ENCODE results near the gene EPB41L4B. TPM values are rescaled to one million over a fixed set of nuclear protein-coding genes. Genes with fewer than 3 reads are reported as not detected.

The EPB41L4B gene
- total RNA-seq, 4 donors from 2014 or later: 0.42 to 2.3 (median 1.5) TPM

DNA sequence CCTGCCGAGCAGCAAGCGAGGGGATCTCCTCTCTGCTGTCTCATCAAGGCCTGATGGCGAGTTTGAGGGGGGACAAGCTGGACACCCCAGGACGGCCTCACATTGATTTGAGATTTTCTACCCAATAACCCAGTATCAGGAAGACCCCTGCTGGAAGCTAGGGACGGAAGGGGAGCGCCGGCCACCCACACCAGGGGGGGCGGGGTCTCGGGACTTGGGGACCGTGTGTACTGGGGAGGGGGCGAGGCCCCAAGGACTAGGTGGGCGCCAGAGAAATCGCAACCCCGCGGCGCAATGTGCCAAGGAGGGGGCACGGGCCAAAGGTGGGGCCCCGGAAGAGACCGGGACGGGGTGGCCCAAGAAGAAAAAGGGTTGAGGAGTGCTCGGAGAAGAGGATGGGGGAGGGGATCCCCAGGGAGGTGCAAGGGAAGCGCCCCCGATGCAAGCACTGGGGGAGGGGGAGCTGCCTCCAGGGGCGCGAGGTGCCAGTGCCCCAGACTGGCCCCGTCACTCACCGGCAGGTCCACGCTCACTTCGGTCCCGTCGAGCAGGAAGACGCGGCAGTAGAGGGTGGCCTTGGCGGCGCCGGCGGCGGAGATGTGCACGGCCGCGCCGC, 1.1 kb downstream of the EPB41L4B start:
- peaks cover 14 to 24% (median 19%) of the 10 kb centered on the region in 4 donors for H3K4me1 ChIP-seq
- H3K9me3 ChIP-seq: no peaks in the 10 kb centered on the region
- DNase-seq (ENCODE audit: extremely low spot score): no peak
- intact Hi-C loops (cut with DNase I): no loop called here
- peak overlapping the region; percentile 36 to 71 (median 45) for H3K4me3 ChIP-seq
- TF ChIP-seq EP300 (IDR thresholded peaks at IDR 0.05) (no peak), POLR2AphosphoS5 (IDR thresholded peaks at IDR 0.05) (no peak), POLR2A (IDR thresholded peaks at IDR 0.05; ENCODE audit: low read depth) (no peak)
- TF ChIP-seq, protein P1, sequence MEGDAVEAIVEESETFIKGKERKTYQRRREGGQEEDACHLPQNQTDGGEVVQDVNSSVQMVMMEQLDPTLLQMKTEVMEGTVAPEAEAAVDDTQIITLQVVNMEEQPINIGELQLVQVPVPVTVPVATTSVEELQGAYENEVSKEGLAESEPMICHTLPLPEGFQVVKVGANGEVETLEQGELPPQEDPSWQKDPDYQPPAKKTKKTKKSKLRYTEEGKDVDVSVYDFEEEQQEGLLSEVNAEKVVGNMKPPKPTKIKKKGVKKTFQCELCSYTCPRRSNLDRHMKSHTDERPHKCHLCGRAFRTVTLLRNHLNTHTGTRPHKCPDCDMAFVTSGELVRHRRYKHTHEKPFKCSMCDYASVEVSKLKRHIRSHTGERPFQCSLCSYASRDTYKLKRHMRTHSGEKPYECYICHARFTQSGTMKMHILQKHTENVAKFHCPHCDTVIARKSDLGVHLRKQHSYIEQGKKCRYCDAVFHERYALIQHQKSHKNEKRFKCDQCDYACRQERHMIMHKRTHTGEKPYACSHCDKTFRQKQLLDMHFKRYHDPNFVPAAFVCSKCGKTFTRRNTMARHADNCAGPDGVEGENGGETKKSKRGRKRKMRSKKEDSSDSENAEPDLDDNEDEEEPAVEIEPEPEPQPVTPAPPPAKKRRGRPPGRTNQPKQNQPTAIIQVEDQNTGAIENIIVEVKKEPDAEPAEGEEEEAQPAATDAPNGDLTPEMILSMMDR (IDR thresholded peaks at IDR 0.05): no peak
- peaks cover 0 to 31% (median 7%) of the 10 kb centered on the region in 4 donors for H3K27me3 ChIP-seq
- H3K27ac ChIP-seq (replicated peaks in 1 of 4): no peak overlapping the region
- WGBS: 7% methylated on average over 32 of the region's 42 CpGs
- H3K36me3 ChIP-seq: no peaks in the 10 kb centered on the region

DNA sequence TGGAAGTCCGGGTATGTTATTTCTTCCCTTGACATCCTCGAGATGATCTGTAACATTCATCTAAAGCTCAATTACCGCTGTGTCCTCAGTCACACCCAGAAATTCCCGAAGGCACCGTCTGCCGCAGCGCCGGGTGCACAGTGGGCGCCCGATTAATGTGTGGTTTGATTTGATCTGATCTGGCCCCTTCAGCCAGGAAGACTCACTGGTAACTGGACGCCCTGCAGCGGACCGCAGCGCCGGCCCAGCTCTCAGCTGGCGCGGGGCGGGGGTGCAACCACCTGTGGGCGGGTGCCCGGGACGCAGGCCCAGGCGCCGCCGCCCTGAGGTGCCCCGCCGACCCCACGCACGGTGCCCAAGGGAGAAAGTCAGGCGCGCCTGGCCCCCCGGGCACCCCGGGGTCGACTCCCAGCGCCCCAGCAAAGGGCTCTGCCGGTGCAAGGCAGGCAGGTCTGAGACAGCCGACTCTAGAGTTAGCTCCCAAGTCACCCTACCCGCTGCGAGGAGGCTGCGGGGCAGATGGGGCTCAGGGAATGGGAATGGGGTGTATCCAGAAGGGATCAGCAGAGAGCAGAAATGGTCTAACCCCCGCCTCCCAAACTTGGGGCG, 1.7 kb downstream of the EPB41L4B start:
- Histone ChIP-seq H3K27me3 (peaks cover 0 to 31% (median 7%) of the 10 kb centered on the region in 4 donors), H3K9me3 (no peaks in the 10 kb centered on the region), H3K27ac (replicated peaks in 1 of 4) (no peak overlapping the region), H3K4me3 (peak overlapping the region in 3 of 4 donors; percentile 44 to 71 (median 46)), H3K36me3 (no peaks in the 10 kb centered on the region), H3K4me1 (peaks cover 14 to 25% (median 19%) of the 10 kb centered on the region in 4 donors)
- DNase-seq (ENCODE audit: extremely low spot score): no peak
- intact Hi-C loops (cut with DNase I): no loop called here
- no peak for TF ChIP-seq EP300 (IDR thresholded peaks at IDR 0.05)
- TF ChIP-seq POLR2AphosphoS5 (IDR thresholded peaks at IDR 0.05): no peak
- TF ChIP-seq, protein P1 (IDR thresholded peaks at IDR 0.05): no peak
- no peak for TF ChIP-seq POLR2A (IDR thresholded peaks at IDR 0.05; ENCODE audit: low read depth)
- 57% methylated on average over 13 of the region's 41 CpGs for WGBS

DNA sequence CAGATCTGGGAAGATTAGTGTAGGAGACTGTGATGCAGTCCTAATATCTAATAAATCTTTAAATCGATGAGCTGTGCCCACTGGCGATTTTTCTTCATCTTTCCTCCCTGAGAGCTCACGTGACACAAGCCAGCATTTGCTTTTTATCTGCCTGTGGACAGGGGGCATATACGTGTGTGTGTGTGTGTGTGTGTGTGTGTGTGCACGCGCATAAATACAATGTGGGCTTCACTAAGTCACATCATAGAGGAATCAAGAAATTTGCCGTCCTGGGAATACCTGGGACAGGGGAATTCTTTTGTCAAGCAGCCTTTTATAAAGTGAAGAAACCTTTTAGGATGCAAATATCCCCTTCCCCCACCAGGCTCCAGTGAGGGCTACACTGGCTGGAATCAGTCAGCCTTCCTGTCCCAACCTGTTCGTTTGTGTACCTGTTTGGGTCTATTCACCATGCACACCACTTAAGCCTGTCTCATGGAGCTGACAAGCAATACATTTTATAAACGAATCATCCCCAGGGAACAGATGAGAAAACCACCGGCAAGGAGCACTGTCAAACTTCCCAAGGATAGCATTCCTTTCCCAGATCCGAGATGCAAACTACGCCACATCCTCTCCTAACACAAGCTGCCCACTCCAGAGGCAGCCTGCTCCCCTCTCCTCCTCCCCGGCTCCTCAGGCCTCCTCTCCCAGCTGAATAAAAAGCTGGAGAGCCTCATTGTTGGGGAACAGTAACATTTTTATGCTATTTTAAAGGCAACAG, 2.7 kb downstream of the EPB41L4B start:
- Histone ChIP-seq H3K9me3 (no peaks in the 10 kb centered on the region), H3K36me3 (no peaks in the 10 kb centered on the region), H3K4me3 (no peak overlapping the region), H3K27ac (replicated peaks in 1 of 4) (no peak overlapping the region), H3K4me1 (peaks cover 14 to 28% (median 19%) of the 10 kb centered on the region in 4 donors), H3K27me3 (peaks cover 0 to 31% (median 7%) of the 10 kb centered on the region in 4 donors)
- 55% methylated on average over 13 of the region's 13 CpGs for WGBS
- TF ChIP-seq, protein P1 (IDR thresholded peaks at IDR 0.05): no peak
- TF ChIP-seq POLR2AphosphoS5 (IDR thresholded peaks at IDR 0.05) (no peak), POLR2A (IDR thresholded peaks at IDR 0.05; ENCODE audit: low read depth) (no peak), EP300 (IDR thresholded peaks at IDR 0.05) (no peak)
- DNase-seq (ENCODE audit: extremely low spot score): no peak
- intact Hi-C loops (cut with DNase I): no loop called here

DNA sequence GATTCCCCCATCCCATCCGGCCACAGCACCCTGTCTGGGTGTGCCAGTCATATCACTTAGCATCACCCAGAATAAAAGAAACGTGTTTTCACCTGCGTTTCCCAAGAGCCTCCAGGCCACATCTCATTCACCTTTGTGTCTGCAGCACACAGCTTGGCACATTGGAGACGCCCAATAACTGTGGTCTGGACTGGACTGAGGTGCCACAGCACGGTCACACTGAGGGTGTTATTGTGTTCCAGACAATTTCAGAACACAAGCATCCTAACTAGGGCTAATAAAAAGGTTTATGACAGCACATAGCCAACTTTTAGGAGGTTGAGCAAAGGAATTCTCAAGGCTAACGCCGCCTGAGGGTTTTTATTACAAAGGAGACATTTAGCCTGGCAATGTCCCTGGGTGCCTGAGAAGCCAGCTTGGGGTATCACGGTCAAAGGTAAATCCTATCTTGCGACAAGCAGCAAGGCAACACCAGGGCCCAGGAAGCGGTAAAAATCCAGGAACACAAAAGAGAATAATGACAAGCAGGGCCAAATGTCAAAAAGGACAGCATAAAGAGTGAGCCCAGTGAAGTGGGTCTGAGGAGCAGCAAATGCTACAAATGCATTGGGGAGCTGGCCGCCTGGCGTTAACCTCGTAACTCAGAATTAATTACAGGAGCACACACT, 3.4 kb downstream of the EPB41L4B start:
- no peak for TF ChIP-seq POLR2AphosphoS5 (IDR thresholded peaks at IDR 0.05)
- no peak overlapping the region for H3K4me3 ChIP-seq
- no peak overlapping the region for H3K27ac ChIP-seq (replicated peaks in 1 of 4)
- 91% methylated on average over 13 of the region's 13 CpGs for WGBS
- no peaks in the 10 kb centered on the region for H3K9me3 ChIP-seq
- H3K4me1 ChIP-seq: peaks cover 14 to 28% (median 19%) of the 10 kb centered on the region in 4 donors
- DNase-seq (ENCODE audit: extremely low spot score): no peak
- no peaks in the 10 kb centered on the region for H3K36me3 ChIP-seq
- peaks cover 0 to 31% (median 7%) of the 10 kb centered on the region in 4 donors for H3K27me3 ChIP-seq
- intact Hi-C loops (cut with DNase I): no loop called here

All from esophagus muscularis mucosa (tissue), 4 donors.